Hepatocyte (in vitro differentiated cells): Measurements from ENCODE around the gene TCF7L1.

ENCODE experiments used
- CTCF ChIP-seq: fragments of 200-600 bp; sonication (generic); IDR thresholded peaks from 2 replicates; pipeline ENCODE4 v1.5.1; 2016; ENCODE audit warnings: antibody characterized with exemption, mild to moderate bottlenecking; ENCODE audit not compliant: poor library complexity
- EZH2 ChIP-seq: fragments of 200-600 bp; sonication (generic); IDR thresholded peaks from 2 replicates; pipeline ENCODE4 v1.6.1; 2016; ENCODE audit warnings: antibody characterized with exemption, mild to moderate bottlenecking, borderline replicate concordance
- EZH2phosphoT487 ChIP-seq: fragments of 200-600 bp; sonication (generic); IDR thresholded peaks from one replicate; pipeline ENCODE4 v1.6.1; 2018; ENCODE audit warnings: antibody characterized with exemption, mild to moderate bottlenecking, low read depth, moderate library complexity; ENCODE audit not compliant: unreplicated experiment, severe bottlenecking

GRCh38 chr2:85164145-85164569 lies 31.0 kb downstream of the TCF7L1 start:
- peak; percentile 40 for TF ChIP-seq CTCF
- no peak for TF ChIP-seq EZH2
- no peak for TF ChIP-seq EZH2phosphoT487
